NOMO-1 (cell line): ENCODE measurements around the gene MSH4.
"Not testable (repeated sequence)": the region's sequence is repeated elsewhere in the genome, so short reads cannot be mapped to it uniquely, and the experiment has no call there.

Experiments used
- DNase-seq, 2 experiments: peaks; one replicate each; lab custom pipeline; 2025; ENCODE audit not compliant: unreplicated experiment in 2 of 2; lab: John Stamatoyannopoulos, UW

The MSH4 gene

GRCh38 chr1:75794382-75794781 is 2.3 kb upstream of the MSH4 start:
- no peak for DNase-seq

GRCh38 chr1:75795703-75796193 is 934 bp upstream of the MSH4 start:
- no peak for DNase-seq

- no peak for DNase-seq
Measured at GRCh38 chr1:75797273-75797588, 549 bp downstream of the MSH4 start.

GRCh38 chr1:75797606-75798216 is 1.0 kb downstream of the MSH4 start:
- no peak for DNase-seq

GRCh38 chr1:75801480-75801879 is 4.8 kb downstream of the MSH4 start:
- not testable (repeated sequence) for DNase-seq

GRCh38 chr1:75808921-75809320 is 12.2 kb downstream of the MSH4 start:
- no peak for DNase-seq

- not testable (repeated sequence) for DNase-seq
Measured at GRCh38 chr1:75810113-75810512, 13.4 kb downstream of the MSH4 start.

GRCh38 chr1:75811211-75811981 is 14.7 kb downstream of the MSH4 start:
- no peak for DNase-seq

GRCh38 chr1:75812065-75812464 is 15.4 kb downstream of the MSH4 start:
- DNase-seq, result no peak

- not testable (repeated sequence) for DNase-seq
Measured at GRCh38 chr1:75823596-75823995, 26.9 kb downstream of the MSH4 start.

GRCh38 chr1:75836528-75837100 is 39.9 kb downstream of the MSH4 start:
- peak in 1 of 2 experiments; percentile 60 for DNase-seq

- no peak for DNase-seq
Measured at GRCh38 chr1:75838079-75838478, 41.4 kb downstream of the MSH4 start.

- DNase-seq, result no peak
Measured at GRCh38 chr1:75841421-75841820, 44.7 kb downstream of the MSH4 start.

- DNase-seq, result no peak
Measured at GRCh38 chr1:75845576-75845975, 48.9 kb downstream of the MSH4 start.

- DNase-seq, result no peak
Measured at GRCh38 chr1:75855010-75855409, 58.3 kb downstream of the MSH4 start.

- DNase-seq, result no peak
Measured at GRCh38 chr1:75855734-75856133, 59.1 kb downstream of the MSH4 start.

- no peak for DNase-seq
Measured at GRCh38 chr1:75861831-75862230, 65.1 kb downstream of the MSH4 start.

- DNase-seq, result no peak
Measured at GRCh38 chr1:75870951-75871350, 74.3 kb downstream of the MSH4 start.

- no peak for DNase-seq
Measured at GRCh38 chr1:75879985-75880384, 83.3 kb downstream of the MSH4 start.

- DNase-seq, result no peak
Measured at GRCh38 chr1:75884437-75884836, 87.8 kb downstream of the MSH4 start.

- DNase-seq, result no peak
Measured at GRCh38 chr1:75901371-75901770, 104.7 kb downstream of the MSH4 start.

- peak; percentile 45 to 56 for DNase-seq
Measured at GRCh38 chr1:75908717-75909152, 112.1 kb downstream of the MSH4 start.
